HepG2 (cell line): ENCODE measurements around the gene ZNF467. TPM values are rescaled to one million over a fixed set of nuclear protein-coding genes. Genes with fewer than 3 reads are reported as not detected.

Source experiments
- polyA plus RNA-seq, 8 experiments: library from polyadenylated mRNA; depleted of rRNA in 3 of 8; stranded (reverse) in 7 of 8; unstranded in 1 of 8; fragments of >200 nt; fragmentation: Illumina TruSeq in 4 of 8; extraction: Trizol in 4 of 8; gene quantifications; 2 replicates each; pipeline versions ENCODE4 v1.2.1 to v1.2.3, GENCODE V29; 2011 to 2016; ENCODE audit warnings: low read depth in 4 of 8, missing spikeins in 1 of 8, mixed read lengths in 1 of 8; ENCODE audit not compliant: insufficient read depth in 1 of 8
- total RNA-seq, 5 experiments: library from RNA; depleted of rRNA; stranded (reverse); fragments of >200 nt; fragmentation: Illumina TruSeq; extraction: Trizol; gene quantifications; 2 replicates each; pipeline ENCODE4 v1.2.3, GENCODE V29; 2016; ENCODE audit warnings: low read depth in 1 of 5

The ZNF467 gene
- total and polyA plus RNA-seq, 2 of the 13 experiments (the other 11 are each of a cell fraction or from before 2014, with no cell fraction given) = 0.03 TPM; not detected in 1

Other genes with a start within 250 kb of the ZNF467 start
- gene ZNF862, start 64.8 kb upstream of the ZNF467 start, total RNA-seq (2016; rRNA removed; fragmentation: Illumina TruSeq; extraction: Trizol) = 0.89 and 1.0 TPM in 2 replicates
- 2.0 and 2.8 TPM in 2 replicates for gene ZNF862, start 64.8 kb upstream of the ZNF467 start, polyA plus RNA-seq (2011; rRNA removed)
- 142 and 203 TPM in 2 replicates for gene ATP6V0E2, start 100.4 kb upstream of the ZNF467 start, total RNA-seq (2016; rRNA removed; fragmentation: Illumina TruSeq; extraction: Trizol)
- gene ATP6V0E2, start 100.4 kb upstream of the ZNF467 start, polyA plus RNA-seq (2011; rRNA removed) = 32.9 and 36.8 TPM in 2 replicates